ENCODE measurements around the gene TEC. TPM values are rescaled to one million over a fixed set of nuclear protein-coding genes. Genes with fewer than 3 reads are reported as not detected.

Gene TEC
- total RNA-seq, 2 experiments from 2014 or later = 2.1 to 11.5 TPM

- no peaks in the 10 kb centered on the region for H4K20me1 ChIP-seq (ENCODE audit: insufficient read depth, low read length)
- no peaks in the 10 kb centered on the region for H3K9me3 ChIP-seq (ENCODE audit: low read length)
- no peak for TF ChIP-seq EZH2phosphoT487 (IDR thresholded peaks at IDR 0.05; ENCODE audit: borderline replicate concordance, low read depth, low read length)
- TF ChIP-seq CTCF (conservative IDR thresholded peaks at IDR 0.05; ENCODE audit: low read length) = no peak
- no peaks in the 10 kb centered on the region for H3K9me2 ChIP-seq (ENCODE audit: insufficient read depth, low read length)
- intact Hi-C loops (cut with micrococcal nuclease; ENCODE audit: unreplicated experiment) = loop anchor here (1.0 to 10.0 kb wide), 4 partner anchors 70 to 356 kb away; partner anchors contain the start of genes CNGA1, NFXL1, NIPAL1 and SLAIN2
- H3K4me2 ChIP-seq (ENCODE audit: low read length) = peak overlapping the region; percentile 83
- ChIA-PET POLR2A (interaction anchor here (0.5 to 1.6 kb wide), 6 partner anchors 10 to 291 kb away, joined by 3 to 4 read pairs (median 3); no protein-coding TSS in a partner anchor), CTCF (ENCODE audit: unreplicated experiment) (no interaction called here)
- H3K4me1 ChIP-seq (ENCODE audit: insufficient read depth, low read length, poor library complexity, severe bottlenecking) = peaks cover 14% of the 10 kb centered on the region
- no peaks in the 10 kb centered on the region for H3K36me3 ChIP-seq (ENCODE audit: insufficient read depth, low read length)
- peak; percentile 22 for DNase-seq (ENCODE audit: low spot score)
- peak overlapping the region; percentile 73; the same call in 1 of the 2 replicates for H2AFZ ChIP-seq (ENCODE audit: low read length)
- no peak overlapping the region for H3K4me3 ChIP-seq (ENCODE audit: low read depth, low read length, poor library complexity, severe bottlenecking)
- no peak overlapping the region for H3K27ac ChIP-seq (ENCODE audit: low read depth, low read length, poor library complexity, severe bottlenecking)
- no peaks in the 10 kb centered on the region for H3K79me2 ChIP-seq (ENCODE audit: insufficient read depth, low read depth, low read length)
- BruUV-seq (replicated peaks) = no TSS peak
These were observed 1.4 kb upstream of the TEC start for GRCh38 chr4:48270951-48271473.

GRCh38 chr4:48270523-48270897 is 872 bp upstream of the TEC start:
- no peaks in the 10 kb centered on the region for H4K20me1 ChIP-seq (ENCODE audit: insufficient read depth, low read length)
- H2AFZ ChIP-seq (ENCODE audit: low read length) = peak overlapping the region; percentile 73; the same call in 1 of the 2 replicates
- H3K36me3 ChIP-seq (ENCODE audit: insufficient read depth, low read length) = no peaks in the 10 kb centered on the region
- no peaks in the 10 kb centered on the region for H3K9me3 ChIP-seq (ENCODE audit: low read length)
- CTCF ChIA-PET (ENCODE audit: unreplicated experiment) = no interaction called here
- H3K4me2 ChIP-seq (ENCODE audit: low read length) = peak overlapping the region; percentile 83
- no peaks in the 10 kb centered on the region for H3K79me2 ChIP-seq (ENCODE audit: insufficient read depth, low read depth, low read length)
- no peak for DNase-seq (ENCODE audit: low spot score)
- no peaks in the 10 kb centered on the region for H3K9me2 ChIP-seq (ENCODE audit: insufficient read depth, low read length)
- H3K4me1 ChIP-seq (ENCODE audit: insufficient read depth, low read length, poor library complexity, severe bottlenecking) = peaks cover 14% of the 10 kb centered on the region
- POLR2A ChIA-PET = interaction anchor here (0.5 to 1.6 kb wide), 4 partner anchors 10 to 100 kb away, joined by 3 to 4 read pairs (median 4); no protein-coding TSS in a partner anchor
- H3K4me3 ChIP-seq (ENCODE audit: low read depth, low read length, poor library complexity, severe bottlenecking) = peak overlapping the region; percentile 80
- TF ChIP-seq CTCF (conservative IDR thresholded peaks at IDR 0.05; ENCODE audit: low read length) (no peak), EZH2phosphoT487 (IDR thresholded peaks at IDR 0.05; ENCODE audit: borderline replicate concordance, low read depth, low read length) (no peak)
- BruUV-seq (replicated peaks) = no TSS peak
- intact Hi-C loops (cut with micrococcal nuclease; ENCODE audit: unreplicated experiment) = loop anchor here (1.0 to 10.0 kb wide), 4 partner anchors 71 to 356 kb away; partner anchors contain the start of genes CNGA1, NFXL1, NIPAL1 and SLAIN2
- H3K27ac ChIP-seq (ENCODE audit: low read depth, low read length, poor library complexity, severe bottlenecking) = no peak overlapping the region
